GM18861 (cell line): ENCODE results near the gene LTN1.

ENCODE experiments used
- ATAC-seq: cut with Tn5 transposase; IDR thresholded peaks from one replicate; pipeline ENCODE4 v1.9.1; 2021; ENCODE audit not compliant: unreplicated experiment

LTN1 gene

DNA sequence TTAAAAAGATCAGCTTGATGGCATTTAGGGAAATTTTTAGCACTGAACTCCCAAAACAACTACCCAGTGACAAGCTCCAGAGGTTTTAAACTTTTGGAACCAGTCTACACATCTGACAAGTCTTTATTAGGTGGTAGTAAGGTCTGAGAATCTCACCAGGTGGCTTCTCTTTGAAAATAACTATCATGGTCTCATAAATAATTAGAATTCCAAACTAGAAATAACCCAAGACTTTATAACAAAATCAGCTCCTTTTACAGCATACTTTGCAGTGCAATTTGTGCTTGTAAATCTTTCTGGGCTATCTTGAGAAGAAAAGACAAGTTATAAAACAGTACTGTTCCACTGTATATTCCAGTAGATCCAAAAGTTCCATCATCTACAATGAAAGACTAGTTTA lies 108.7 kb downstream of the LTN1 start:
- ATAC-seq, result no peak

DNA sequence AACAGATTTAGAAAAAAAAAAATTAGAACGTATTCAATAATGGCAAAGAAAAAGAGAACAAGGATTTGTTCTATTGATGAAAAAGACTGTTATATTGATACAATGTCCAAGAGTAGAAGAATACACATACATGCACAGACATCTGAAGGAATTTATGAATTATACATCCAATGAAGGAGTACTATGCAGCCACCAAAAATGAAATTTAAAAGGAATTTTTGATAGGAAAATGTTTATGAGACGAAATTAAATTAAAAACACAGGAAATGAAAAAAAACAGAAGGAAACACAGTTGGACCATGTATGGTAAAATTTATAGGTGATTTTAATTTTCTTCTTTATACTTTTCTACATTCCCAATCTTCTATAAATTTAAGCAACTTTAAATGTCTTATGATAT lies 110.3 kb downstream of the LTN1 start:
- ATAC-seq, result no peak
